Keratinocyte (primary cell): ENCODE data around the gene CROT. TPM values are rescaled to one million over a fixed set of nuclear protein-coding genes. Genes with fewer than 3 reads are reported as not detected.
A peak's percentile ranks its signal among the peaks of the same experiment; 100 is the strongest.

Experiments
- DNase-seq: peaks from one replicate; pipeline ENCODE4 v3.0.0-alpha.2; 2011; ENCODE audit warnings: low read depth, missing footprints, low spot score
- FAIRE-seq: peaks from 2 replicates; lab custom pipeline; 2011; peaks lifted over from hg19 to GRCh38; lab: Jason Lieb, UNC
- H2AFZ ChIP-seq: 2 replicates; pipeline ENCODE4 v1.6.0; 2012; ENCODE audit warnings: low read length, control low read depth, inconsistent platforms; ENCODE audit not compliant: control insufficient read depth
- H3K27ac ChIP-seq: 2 replicates; pipeline ENCODE4 v1.5.1; 2011; ENCODE audit warnings: low read length; ENCODE audit not compliant: control insufficient read depth, insufficient read depth
- H3K27me3 ChIP-seq: 3 replicates; pipeline ENCODE4 v1.6.0; 2011; ENCODE audit warnings: low read length; ENCODE audit not compliant: control insufficient read depth, insufficient read depth; ENCODE audit errors: extremely low read depth
- H3K36me3 ChIP-seq, 2 experiments: 2 replicates in 1 of 2; 3 replicates in 1 of 2; pipeline ENCODE4 v1.5.1; 2011; ENCODE audit warnings: low read length in 2 of 2, mild to moderate bottlenecking in 1 of 2; ENCODE audit not compliant: control insufficient read depth in 2 of 2, insufficient read depth in 2 of 2; ENCODE audit errors: extremely low read depth in 1 of 2
- H3K4me1 ChIP-seq: 3 replicates; pipeline ENCODE4 v1.5.1; 2011; ENCODE audit warnings: low read length; ENCODE audit not compliant: control insufficient read depth, insufficient read depth; ENCODE audit errors: extremely low read depth
- H3K4me2 ChIP-seq: 3 replicates; pipeline ENCODE4 v1.6.0; 2011; ENCODE audit warnings: low read depth, low read length; ENCODE audit not compliant: control insufficient read depth, insufficient read depth; ENCODE audit errors: extremely low read depth
- H3K4me3 ChIP-seq, 3 experiments: fragments of 200-600 bp in 1 of 3; sonication (generic) in 1 of 3; 2 replicates in 2 of 3; 3 replicates in 1 of 3; pipeline ENCODE4 v1.5.1; 2011 to 2016; ENCODE audit warnings: low read length in 3 of 3, mild to moderate bottlenecking in 3 of 3, control low read depth in 2 of 3, inconsistent platforms in 1 of 3, low read depth in 1 of 3, mixed read lengths in 1 of 3, mixed run types in 1 of 3, moderate library complexity in 1 of 3; ENCODE audit not compliant: control insufficient read depth in 2 of 3, insufficient read depth in 2 of 3; ENCODE audit errors: extremely low read depth in 1 of 3
- H3K79me2 ChIP-seq: 2 replicates; pipeline ENCODE4 v1.6.0; 2012; ENCODE audit warnings: low read length; ENCODE audit not compliant: control insufficient read depth, insufficient read depth
- H3K9ac ChIP-seq: 3 replicates; pipeline ENCODE4 v1.6.0; 2011; ENCODE audit warnings: low read length; ENCODE audit not compliant: control insufficient read depth, insufficient read depth; ENCODE audit errors: extremely low read depth
- H3K9me1 ChIP-seq: 3 replicates; pipeline ENCODE4 v1.6.0; 2011; ENCODE audit warnings: low read length; ENCODE audit not compliant: control insufficient read depth, insufficient read depth; ENCODE audit errors: extremely low read depth
- H3K9me3 ChIP-seq: 2 replicates; pipeline ENCODE4 v1.5.1; 2012; ENCODE audit warnings: low read depth, low read length; ENCODE audit not compliant: control insufficient read depth
- H4K20me1 ChIP-seq: 3 replicates; pipeline ENCODE4 v1.6.0; 2011; ENCODE audit warnings: low read length; ENCODE audit not compliant: control insufficient read depth, insufficient read depth; ENCODE audit errors: extremely low read depth
- CTCF ChIP-seq, 3 experiments: IDR thresholded peaks in 1 of 3; conservative IDR thresholded peaks in 1 of 3; optimal IDR thresholded peaks in 1 of 3; 2 replicates in 2 of 3; 3 replicates in 1 of 3; pipeline versions ENCODE3 to v1.5.1; 2011; ENCODE audit warnings: low read length in 3 of 3, mild to moderate bottlenecking in 3 of 3, moderate library complexity in 2 of 3, control low read depth in 1 of 3, inconsistent platforms in 1 of 3; ENCODE audit not compliant: insufficient read depth in 2 of 3; ENCODE audit errors: extremely low read depth in 1 of 3
- EZH2 ChIP-seq: IDR thresholded peaks from one replicate; pipeline ENCODE4 v1.6.1; 2012; ENCODE audit warnings: inconsistent platforms, mild to moderate bottlenecking, low read length, moderate library complexity
- dilution Hi-C: fragments of 300-500 bp; cut with MboI; formaldehyde crosslinking; loops from one replicate; pipeline ENCODE4 v1.7.0; 2020; ENCODE audit warnings: low sequenced_read_pairs; ENCODE audit not compliant: extremely low pct_ligation_motif_present
- polyA plus RNA-seq, 5 experiments: library from polyadenylated mRNA; depleted of rRNA in 3 of 5; stranded (reverse) in 3 of 5; stranded (forward) in 1 of 5; unstranded in 1 of 5; fragments of >200 nt; gene quantifications; 1 replicate in 1 of 5; 2 replicates in 3 of 5; 3 replicates in 1 of 5; pipeline versions ENCODE4 v1.2.1 to v1.2.3, GENCODE V29; 2011 to 2012; ENCODE audit warnings: missing spikeins in 2 of 5, low read depth in 1 of 5, low replicate concordance in 1 of 5

The CROT gene
- polyA plus RNA-seq, 1 donor (not counting 4 experiments of a cell fraction or from before 2014, with no cell fraction given): 22.3 TPM

- Histone ChIP-seq H3K4me2 (peak overlapping the region; percentile 96), H3K36me3 (peaks cover 0 to 3% of the 10 kb centered on the region in 2 experiments), H3K9me3 (no peaks in the 10 kb centered on the region), H3K4me1 (peaks cover 30% of the 10 kb centered on the region), H3K27ac (peak overlapping the region; percentile 76), H3K4me3 (peak overlapping the region; percentile 79 to 92 (median 91)), H3K27me3 (no peaks in the 10 kb centered on the region), H3K9ac (peak overlapping the region; percentile 69), H3K9me1 (no peaks in the 10 kb centered on the region), H4K20me1 (no peaks in the 10 kb centered on the region), H2AFZ (peak overlapping the region; percentile 88), H3K79me2 (peaks cover 5% of the 10 kb centered on the region)
- FAIRE-seq (no peak), DNase-seq (no peak)
- TF ChIP-seq CTCF (optimal IDR thresholded peaks at IDR 0.05 in 1 of 3, IDR thresholded peaks at IDR 0.05 in 1 of 3, conservative IDR thresholded peaks at IDR 0.05 in 1 of 3; ENCODE audit: extremely low read depth in 1 of 3, insufficient read depth in 2 of 3, low read length in 3 of 3) (no peak), EZH2 (no peak)
- dilution Hi-C loops: no loop called here
Observed at GRCh38 chr7:87344446-87344845, 1.0 kb upstream of the CROT start.

GRCh38 chr7:87345962-87346371 lies 503 bp downstream of the CROT start:
- H3K27me3 ChIP-seq: no peaks in the 10 kb centered on the region
- H2AFZ ChIP-seq: peak overlapping the region; percentile 91
- peaks cover 5% of the 10 kb centered on the region for H3K79me2 ChIP-seq
- peak overlapping the region; percentile 69 for H3K9ac ChIP-seq
- peak overlapping the region; percentile 79 to 92 (median 91) for H3K4me3 ChIP-seq
- peaks cover 0 to 4% of the 10 kb centered on the region in 2 experiments for H3K36me3 ChIP-seq
- peak overlapping the region; percentile 96 for H3K4me2 ChIP-seq
- H3K9me1 ChIP-seq: no peaks in the 10 kb centered on the region
- TF ChIP-seq CTCF (optimal IDR thresholded peaks at IDR 0.05 in 1 of 3, IDR thresholded peaks at IDR 0.05 in 1 of 3, conservative IDR thresholded peaks at IDR 0.05 in 1 of 3; ENCODE audit: extremely low read depth in 1 of 3, insufficient read depth in 2 of 3, low read length in 3 of 3): no peak
- TF ChIP-seq EZH2: no peak
- DNase-seq (no peak), FAIRE-seq (peak; percentile 23)
- peak overlapping the region; percentile 76 for H3K27ac ChIP-seq
- dilution Hi-C loops: no loop called here
- H3K4me1 ChIP-seq: peaks cover 30% of the 10 kb centered on the region
- no peaks in the 10 kb centered on the region for H4K20me1 ChIP-seq
- no peaks in the 10 kb centered on the region for H3K9me3 ChIP-seq
